ENCODE data around the gene CYP2S1. TPM values are rescaled to one million over a fixed set of nuclear protein-coding genes. Genes with fewer than 3 reads are reported as not detected.

The CYP2S1 gene
- total RNA-seq, 1 experiment from 2014 or later = 0.19 TPM

- DNase-seq (ENCODE audit: low spot score) = no peak
- CTCF ChIA-PET = interaction anchor here (0.6 kb wide), 1 partner anchor 15 kb away, joined by 5 read pairs; no protein-coding TSS in a partner anchor
- no peak for TF ChIP-seq EZH2 (IDR thresholded peaks at IDR 0.05; ENCODE audit: borderline replicate concordance, low read depth, low read length, poor library complexity, severe bottlenecking)
- TF ChIP-seq CTCF (conservative IDR thresholded peaks at IDR 0.05; ENCODE audit: low read depth, low read length) = no peak
- peak within 1 kb of the TSS; percentile 32 for H3K4me3 ChIP-seq (ENCODE audit: low read depth, low read length, poor library complexity, severe bottlenecking)
- POLR2A ChIA-PET (ENCODE audit: low non-redundant PET) = no interaction called here
- H3K9me3 ChIP-seq (ENCODE audit: low read depth, low read length, poor library complexity, severe bottlenecking) = no peaks in the 10 kb centered on the region
- H3K27me3 ChIP-seq (replicated peaks; ENCODE audit: insufficient read depth, low read depth, low read length, poor library complexity) = no peaks in the 10 kb centered on the region
- no peaks in the 10 kb centered on the region for H3K4me1 ChIP-seq (ENCODE audit: insufficient read depth, low read length, poor library complexity, severe bottlenecking)
- BruUV-seq (replicated peaks) = no TSS peak
- no peak within 1 kb of the TSS for H3K27ac ChIP-seq (ENCODE audit: low read depth, low read length, poor library complexity, severe bottlenecking)
- no peaks in the 10 kb centered on the region for H3K36me3 ChIP-seq (ENCODE audit: insufficient read depth, low read length, poor library complexity, severe bottlenecking)
- intact Hi-C loops (cut with micrococcal nuclease; ENCODE audit: unreplicated experiment) = no loop called here
Observed at GRCh38 chr19:41218615-41219507, 25.8 kb downstream of the CYP2S1 start, which contains the start of gene AXL. TSS of gene AXL (plus strand) at chr19:41219223. CDS start at chr19:41219393, 170 bp downstream.

GRCh38 chr19:41219924-41220567 is 27.0 kb downstream of the CYP2S1 start:
- Histone ChIP-seq H3K27ac (ENCODE audit: low read depth, low read length, poor library complexity, severe bottlenecking) (no peak overlapping the region), H3K36me3 (ENCODE audit: insufficient read depth, low read length, poor library complexity, severe bottlenecking) (no peaks in the 10 kb centered on the region)
- DNase-seq (ENCODE audit: low spot score) = no peak

GRCh38 chr19:41220811-41221210 is 27.8 kb downstream of the CYP2S1 start:
- no peak for TF ChIP-seq EZH2 (IDR thresholded peaks at IDR 0.05; ENCODE audit: borderline replicate concordance, low read depth, low read length, poor library complexity, severe bottlenecking)
- no peak for TF ChIP-seq CTCF (conservative IDR thresholded peaks at IDR 0.05; ENCODE audit: low read depth, low read length)
- DNase-seq (ENCODE audit: low spot score) = no peak
- ChIA-PET POLR2A (ENCODE audit: low non-redundant PET) (interaction anchor here (0.6 kb wide), 1 partner anchor 12 kb away, joined by 3 read pairs; no protein-coding TSS in a partner anchor), CTCF (no interaction called here)
- H3K36me3 ChIP-seq (ENCODE audit: insufficient read depth, low read length, poor library complexity, severe bottlenecking) = no peaks in the 10 kb centered on the region
- no peaks in the 10 kb centered on the region for H3K9me3 ChIP-seq (ENCODE audit: low read depth, low read length, poor library complexity, severe bottlenecking)
- no peak overlapping the region for H3K27ac ChIP-seq (ENCODE audit: low read depth, low read length, poor library complexity, severe bottlenecking)
- no peak overlapping the region for H3K4me3 ChIP-seq (ENCODE audit: low read depth, low read length, poor library complexity, severe bottlenecking)
- no peaks in the 10 kb centered on the region for H3K4me1 ChIP-seq (ENCODE audit: insufficient read depth, low read length, poor library complexity, severe bottlenecking)
- intact Hi-C loops (cut with micrococcal nuclease; ENCODE audit: unreplicated experiment) = no loop called here
- no TSS peak for BruUV-seq (replicated peaks)
- no peaks in the 10 kb centered on the region for H3K27me3 ChIP-seq (replicated peaks; ENCODE audit: insufficient read depth, low read depth, low read length, poor library complexity)

More at GRCh38 chr19:41219924-41220567, 27.0 kb downstream of the CYP2S1 start:
- ChIA-PET POLR2A (ENCODE audit: low non-redundant PET) (no interaction called here), CTCF (no interaction called here)
- intact Hi-C loops (cut with micrococcal nuclease; ENCODE audit: unreplicated experiment) = no loop called here
- Histone ChIP-seq H3K4me1 (ENCODE audit: insufficient read depth, low read length, poor library complexity, severe bottlenecking) (no peaks in the 10 kb centered on the region), H3K27me3 (replicated peaks; ENCODE audit: insufficient read depth, low read depth, low read length, poor library complexity) (no peaks in the 10 kb centered on the region), H3K4me3 (ENCODE audit: low read depth, low read length, poor library complexity, severe bottlenecking) (no peak overlapping the region), H3K9me3 (ENCODE audit: low read depth, low read length, poor library complexity, severe bottlenecking) (no peaks in the 10 kb centered on the region)
- TF ChIP-seq CTCF (conservative IDR thresholded peaks at IDR 0.05; ENCODE audit: low read depth, low read length) = no peak
- no peak for TF ChIP-seq EZH2 (IDR thresholded peaks at IDR 0.05; ENCODE audit: borderline replicate concordance, low read depth, low read length, poor library complexity, severe bottlenecking)
- no TSS peak for BruUV-seq (replicated peaks)

All from A673 (cell line).